H1 (cell line): Measurements from ENCODE around the gene CGNL1. TPM values are rescaled to one million over a fixed set of nuclear protein-coding genes. Genes with fewer than 3 reads are reported as not detected.

Experiments used
- CTCF ChIA-PET: fragments of 300-600 bp; sonication (Branson Sonifier 250); formaldehyde crosslinking; loops from one replicate; lab custom pipeline; 2021; ENCODE audit not compliant: partially characterized antibody; lab: Charles Lee
- POLR2A ChIA-PET: fragments of 300-600 bp; sonication (Branson Sonifier 250); formaldehyde crosslinking; loops from one replicate; lab custom pipeline; 2021; ENCODE audit warnings: inconsistent platforms; ENCODE audit not compliant: partially characterized antibody; lab: Charles Lee
- DNase-seq, 2 experiments: peaks; one replicate each; pipeline versions ENCODE4 v3.0.0 to v3.0.0-alpha.2; 2010 to 2022; ENCODE audit warnings: low spot score in 2 of 2, low read depth in 1 of 2, mixed read lengths in 1 of 2
- FAIRE-seq: peaks from 2 replicates; lab custom pipeline; 2011; peaks lifted over from hg19 to GRCh38; lab: Jason Lieb, UNC
- H2AFZ ChIP-seq: 2 replicates; pipeline ENCODE4 v1.8.1; 2012; ENCODE audit warnings: low read length, inconsistent platforms
- H2AK5ac ChIP-seq: 2 replicates; pipeline ENCODE4 v1.6.1; 2013; ENCODE audit warnings: low read depth, low read length
- H2BK120ac ChIP-seq: replicated peaks from 2 replicates; pipeline ENCODE3; 2013; ENCODE audit warnings: low read depth, low read length, inconsistent platforms
- H2BK12ac ChIP-seq: 2 replicates; pipeline ENCODE4 v1.6.1; 2013; ENCODE audit warnings: low read depth, low read length
- H2BK15ac ChIP-seq: 2 replicates; pipeline ENCODE4 v1.6.1; 2013; ENCODE audit warnings: low read length
- H2BK20ac ChIP-seq: 2 replicates; pipeline ENCODE4 v1.6.1; 2013; ENCODE audit warnings: low read length
- H2BK5ac ChIP-seq: 2 replicates; pipeline ENCODE4 v1.6.1; 2013; ENCODE audit warnings: low read depth, low read length
- H3K14ac ChIP-seq: 2 replicates; pipeline ENCODE4 v1.6.1; 2013; ENCODE audit warnings: inconsistent platforms; ENCODE audit not compliant: insufficient read length
- H3K18ac ChIP-seq: 2 replicates; pipeline ENCODE4 v1.6.1; 2013; ENCODE audit warnings: low read length; ENCODE audit errors: extremely low read depth
- H3K23ac ChIP-seq: 2 replicates; pipeline ENCODE4 v1.6.1; 2013; ENCODE audit warnings: inconsistent platforms; ENCODE audit not compliant: insufficient read length
- H3K23me2 ChIP-seq: 2 replicates; pipeline ENCODE4 v1.6.1; 2013; ENCODE audit warnings: low read depth, low read length
- H3K27ac ChIP-seq: 2 replicates; pipeline ENCODE4 v1.6.1; 2011; ENCODE audit warnings: low read depth, low read length, inconsistent platforms
- H3K27me3 ChIP-seq, 4 experiments: replicated peaks in 1 of 4; 1 replicate in 1 of 4; 2 replicates in 3 of 4; pipeline versions ENCODE4 v1.6.1 to v1.8.1; 2011 to 2013; ENCODE audit warnings: low read length in 3 of 4, mild to moderate bottlenecking in 3 of 4, inconsistent platforms in 2 of 4, mixed read lengths in 2 of 4, moderate library complexity in 1 of 4; ENCODE audit not compliant: control insufficient read depth in 3 of 4, insufficient read depth in 3 of 4; ENCODE audit errors: extremely low read depth in 1 of 4
- H3K36me3 ChIP-seq, 4 experiments: 2 replicates each; pipeline versions ENCODE4 v1.6.1 to v1.8.1; 2011 to 2013; ENCODE audit warnings: mild to moderate bottlenecking in 4 of 4, low read length in 3 of 4, moderate library complexity in 2 of 4, control low read depth in 1 of 4, inconsistent platforms in 1 of 4; ENCODE audit not compliant: insufficient read depth in 4 of 4, control insufficient read depth in 2 of 4
- H3K4ac ChIP-seq: replicated peaks from 2 replicates; pipeline ENCODE3; 2013; ENCODE audit warnings: low read length, low read depth, mixed read lengths, inconsistent platforms; ENCODE audit not compliant: insufficient read length
- H3K4me1 ChIP-seq, 4 experiments: replicated peaks in 1 of 4; 1 replicate in 1 of 4; 2 replicates in 3 of 4; pipeline versions ENCODE4 v1.6.1 to v1.8.1; 2011 to 2013; ENCODE audit warnings: low read length in 3 of 4, inconsistent platforms in 2 of 4, mixed read lengths in 1 of 4; ENCODE audit not compliant: insufficient read depth in 4 of 4, control insufficient read depth in 3 of 4
- H3K4me2 ChIP-seq, 2 experiments: 2 replicates each; pipeline versions ENCODE4 v1.6.1 to v1.8.1; 2011 to 2013; ENCODE audit warnings: low read depth in 2 of 2, low read length in 2 of 2, control low read depth in 1 of 2, inconsistent platforms in 1 of 2, mild to moderate bottlenecking in 1 of 2; ENCODE audit not compliant: insufficient read depth in 1 of 2
- H3K4me3 ChIP-seq, 4 experiments: fragments of 200-600, 300-600 bp in 1 of 4; sonication (generic), shearing (Covaris generic), sonication (Bioruptor Twin) in 1 of 4; 2 replicates each; pipeline versions ENCODE4 v1.5.1 to v1.8.1; 2011 to 2016; ENCODE audit warnings: low read length in 4 of 4, low read depth in 3 of 4, control low read depth in 2 of 4, inconsistent platforms in 2 of 4, mild to moderate bottlenecking in 2 of 4, mixed read lengths in 1 of 4, moderate library complexity in 1 of 4; ENCODE audit not compliant: insufficient read depth in 2 of 4; ENCODE audit errors: extremely low read depth in 1 of 4
- H3K56ac ChIP-seq: replicated peaks from 2 replicates; pipeline ENCODE3; 2013; ENCODE audit warnings: low read depth, mild to moderate bottlenecking, mixed read lengths, low read length, inconsistent platforms; ENCODE audit not compliant: insufficient read length
- H3K79me1 ChIP-seq: 2 replicates; pipeline ENCODE4 v1.6.1; 2013; ENCODE audit warnings: low read depth, low read length, control low read depth
- H3K79me2 ChIP-seq, 2 experiments: 2 replicates each; pipeline versions ENCODE4 v1.6.1 to v1.8.1; 2012 to 2013; ENCODE audit warnings: low read length in 2 of 2, mild to moderate bottlenecking in 2 of 2, inconsistent platforms in 1 of 2; ENCODE audit not compliant: insufficient read depth in 2 of 2, control insufficient read depth in 1 of 2
- H3K9ac ChIP-seq, 4 experiments: replicated peaks in 1 of 4; 1 replicate in 1 of 4; 2 replicates in 3 of 4; pipeline versions ENCODE4 v1.6.1 to v1.8.1; 2011 to 2013; ENCODE audit warnings: low read depth in 3 of 4, low read length in 3 of 4, control low read depth in 2 of 4, mild to moderate bottlenecking in 2 of 4, moderate library complexity in 2 of 4, inconsistent platforms in 1 of 4; ENCODE audit errors: extremely low read depth in 1 of 4
- H3K9me3 ChIP-seq, 2 experiments: 2 replicates each; pipeline versions ENCODE4 v1.6.1 to v1.8.1; 2012 to 2013; ENCODE audit warnings: mild to moderate bottlenecking in 2 of 2, moderate library complexity in 2 of 2, control low read depth in 1 of 2, inconsistent platforms in 1 of 2, low read depth in 1 of 2, low read length in 1 of 2, mixed read lengths in 1 of 2; ENCODE audit not compliant: insufficient read depth in 2 of 2
- H4K20me1 ChIP-seq, 2 experiments: replicated peaks in 1 of 2; 2 replicates each; pipeline versions ENCODE3 to v1.8.1; 2011 to 2013; ENCODE audit warnings: inconsistent platforms in 2 of 2, low read length in 2 of 2, mild to moderate bottlenecking in 1 of 2; ENCODE audit not compliant: insufficient read depth in 2 of 2, control insufficient read depth in 1 of 2
- H4K5ac ChIP-seq: 2 replicates; pipeline ENCODE4 v1.6.1; 2013; ENCODE audit warnings: low read length, low read depth, mixed read lengths, inconsistent platforms; ENCODE audit not compliant: insufficient read length
- H4K8ac ChIP-seq: 2 replicates; pipeline ENCODE4 v1.8.0; 2013; ENCODE audit warnings: mild to moderate bottlenecking, moderate library complexity, low read length, inconsistent platforms; ENCODE audit not compliant: insufficient read depth; ENCODE audit errors: extremely low read depth
- H4K91ac ChIP-seq: replicated peaks from 2 replicates; pipeline ENCODE3; 2013; ENCODE audit warnings: low read length, mixed read lengths, inconsistent platforms; ENCODE audit not compliant: insufficient read length
- ATF2 ChIP-seq: IDR thresholded peaks from 2 replicates; pipeline ENCODE4 v1.6.1; 2012; ENCODE audit warnings: low read length, inconsistent platforms
- EP300 ChIP-seq, 2 experiments: IDR thresholded peaks; 1 replicate in 1 of 2; 2 replicates in 1 of 2; pipeline ENCODE4 v1.6.1; 2011 to 2012; ENCODE audit warnings: low read depth in 2 of 2, low read length in 2 of 2, mild to moderate bottlenecking in 2 of 2, borderline replicate concordance in 1 of 2, inconsistent platforms in 1 of 2, moderate library complexity in 1 of 2
- HDAC2 ChIP-seq, 2 experiments: fragments of 300-600 bp in 1 of 2; sonication (generic) in 1 of 2; IDR thresholded peaks; 2 replicates each; pipeline ENCODE4 v1.6.1; 2011 to 2012; ENCODE audit warnings: low read depth in 2 of 2, low read length in 2 of 2, mild to moderate bottlenecking in 2 of 2, moderate library complexity in 2 of 2, borderline replicate concordance in 1 of 2, inconsistent platforms in 1 of 2
- KDM1A ChIP-seq: fragments of 200-600, 300-600 bp; sonication (generic); IDR thresholded peaks from 2 replicates; pipeline ENCODE4 v1.7.1; 2016; ENCODE audit warnings: mild to moderate bottlenecking, low read length, borderline replicate concordance
- NANOG ChIP-seq: IDR thresholded peaks from 2 replicates; pipeline ENCODE4 v1.6.1; 2011; ENCODE audit warnings: low read length, low read depth, mild to moderate bottlenecking, inconsistent platforms; ENCODE audit not compliant: insufficient read depth, poor library complexity, severe bottlenecking
- PHF8 ChIP-seq: fragments of 200-600 bp; sonication (generic); conservative IDR thresholded peaks from 2 replicates; pipeline ENCODE4 v1.7.1; 2012; ENCODE audit warnings: low read depth, mild to moderate bottlenecking, inconsistent platforms, low read length, moderate library complexity
- RBBP5 ChIP-seq: IDR thresholded peaks from 2 replicates; pipeline ENCODE4 v1.7.1; 2012; ENCODE audit warnings: low read depth, mild to moderate bottlenecking, inconsistent platforms, low read length, moderate library complexity, borderline replicate concordance
- SAP30 ChIP-seq: fragments of 300-600 bp; sonication (generic); IDR thresholded peaks from 2 replicates; pipeline ENCODE4 v1.7.1; 2012; ENCODE audit warnings: low read length, moderate library complexity, mild to moderate bottlenecking, inconsistent platforms; ENCODE audit not compliant: insufficient read depth, insufficient replicate concordance
- SIN3A ChIP-seq, 2 experiments: IDR thresholded peaks in 1 of 2; conservative IDR thresholded peaks in 1 of 2; 2 replicates each; pipeline ENCODE4 v1.6.1; 2011 to 2012; ENCODE audit warnings: low read length in 2 of 2, improper control_type of control experiment in 1 of 2, low read depth in 1 of 2, mild to moderate bottlenecking in 1 of 2
- YY1 ChIP-seq: IDR thresholded peaks from 2 replicates; pipeline ENCODE4 v1.6.1; 2011; ENCODE audit warnings: low read depth, mild to moderate bottlenecking, low read length
- WGBS, 2 experiments: shearing (Covaris generic) in 1 of 2; methylation state at CpG; one replicate each; pipeline versions ENCODE4 v1.1.6 to v1.1.7; 2013 to 2015; ENCODE audit warnings: low lambda C conversion rate in 2 of 2, mixed read lengths in 2 of 2, inconsistent platforms in 1 of 2, low coverage in 1 of 2, missing lambda C conversion rate in 1 of 2; ENCODE audit not compliant: insufficient replicate concordance in 2 of 2, insufficient coverage in 1 of 2, insufficient read length in 1 of 2; ENCODE audit errors: extremely low coverage in 1 of 2, missing lambda C conversion rate in 1 of 2; 5-methylcytosine and 5-hydroxymethylcytosine counted together
- polyA plus RNA-seq, 7 experiments: library from polyadenylated mRNA; depleted of rRNA in 3 of 7; stranded (reverse) in 5 of 7; unstranded in 2 of 7; fragments of >200 nt in 5 of 7; fragments of 200-250 nt in 2 of 7; gene quantifications; 1 replicate in 5 of 7; 2 replicates in 1 of 7; 4 replicates in 1 of 7; pipeline versions ENCODE4 v1.2.1 to v1.2.3, GENCODE V29; 2011 to 2013; ENCODE audit warnings: missing spikeins in 2 of 7, mixed read lengths in 2 of 7
- total RNA-seq: library from RNA; stranded (reverse); fragmentation: NEBNext Ultra II Directional; extraction: Animal tissue kit (Norgen Biotek cat#: 25700); gene quantifications from 2 replicates; pipeline ENCODE4 v1.2.1, GENCODE V29; 2021

The CGNL1 gene
- total and polyA plus RNA-seq, 2 of the 8 experiments (the other 6 are each of a cell fraction or from before 2014, with no cell fraction given), result 21.8 to 75.6 TPM

GRCh38 chr15:57382215-57382614 is 5.9 kb downstream of the CGNL1 start:
- H2BK120ac ChIP-seq, result no peak overlapping the region
- no peak overlapping the region for H3K23ac ChIP-seq
- no peaks in the 10 kb centered on the region for H4K20me1 ChIP-seq
- no peaks in the 10 kb centered on the region for H3K36me3 ChIP-seq
- H3K56ac ChIP-seq, result no peak overlapping the region
- 69% methylated on average over 7 of the region's 7 CpGs; no CpG with 5 or more reads in 1 of the 2 experiments for WGBS, 2 experiments
- peaks cover 17 to 42% (median 31%) of the 10 kb centered on the region in 4 experiments for H3K4me1 ChIP-seq
- H3K79me1 ChIP-seq, result peaks cover 13% of the 10 kb centered on the region
- H2AK5ac ChIP-seq, result no peak overlapping the region
- no peak overlapping the region for H3K14ac ChIP-seq
- no peak overlapping the region for H3K4me3 ChIP-seq
- H3K79me2 ChIP-seq, result peaks cover 0 to 74% of the 10 kb centered on the region in 2 experiments; a peak in 2 of 4 replicates
- ChIA-PET CTCF (interaction anchor here (0.6 to 1.8 kb wide), 8 partner anchors 10 to 475 kb away, joined by 3 to 8 read pairs (median 4); no protein-coding TSS in a partner anchor), POLR2A (interaction anchor here (1.3 kb wide), 1 partner anchor 9 kb away, joined by 5 read pairs; no protein-coding TSS in a partner anchor)
- DNase-seq (no peak), FAIRE-seq (no peak)
- no peak overlapping the region; the same call in 1 of the 2 replicates for H2BK5ac ChIP-seq
- H3K4ac ChIP-seq, result no peak overlapping the region
- H2AFZ ChIP-seq, result no peak overlapping the region
- no peaks in the 10 kb centered on the region for H3K9me3 ChIP-seq
- H3K27me3 ChIP-seq, result peaks cover 0 to 2% (median under 1%) of the 10 kb centered on the region in 4 experiments; a peak in 1 of 7 replicates
- H2BK20ac ChIP-seq, result 0 out of 2 replicates have a peak overlapping the region, but pooled peaks have one; percentile 36
- H4K91ac ChIP-seq, result no peak overlapping the region
- H4K5ac ChIP-seq, result no peak overlapping the region
- H3K9ac ChIP-seq, result no peak overlapping the region
- no peak overlapping the region for H4K8ac ChIP-seq
- no peak overlapping the region for H3K18ac ChIP-seq
- H2BK15ac ChIP-seq, result no peak overlapping the region
- no peak overlapping the region for H2BK12ac ChIP-seq
- no peak overlapping the region for H3K27ac ChIP-seq
- no peak overlapping the region for H3K4me2 ChIP-seq
- H3K23me2 ChIP-seq, result peaks cover 6% of the 10 kb centered on the region; the same call in 1 of the 2 replicates
- TF ChIP-seq HDAC2 (IDR thresholded peaks at IDR 0.05; ENCODE audit: borderline replicate concordance in 1 of 2, low read depth in 2 of 2, low read length in 2 of 2) (no peak), ATF2 (no peak), EP300 (IDR thresholded peaks at IDR 0.05; ENCODE audit: borderline replicate concordance in 1 of 2, low read depth in 2 of 2, low read length in 2 of 2) (no peak), NANOG (no peak), PHF8 (no peak), YY1 (no peak), SIN3A (conservative IDR thresholded peaks at IDR 0.05 in 1 of 2, IDR thresholded peaks at IDR 0.05 in 1 of 2; ENCODE audit: low read depth in 1 of 2, low read length in 2 of 2) (no peak), KDM1A (no peak), RBBP5 (no peak), SAP30 (no peak)
